Body of pancreas (tissue), 4 donors: ENCODE measurements around the gene YPEL4. TPM values are rescaled to one million over a fixed set of nuclear protein-coding genes. Genes with fewer than 3 reads are reported as not detected.

Source experiments
- ATAC-seq: fragments of 150-250 bp; one replicate; pipeline ENCODE4 v1.9.1; 2016
- DNase-seq, 4 donors: peaks; one replicate each; pipeline ENCODE4 v3.0.0-alpha.2; 2019
- H3K27ac ChIP-seq, 4 donors: fragments of 200-600 bp; sonication (generic); 1 replicate in 3 of 4; 2 replicates in 1 of 4; pipeline versions ENCODE4 v1.5.1 to v1.6.1; 2016 to 2019; ENCODE audit warnings: mild to moderate bottlenecking in 1 of 4, mixed read lengths in 1 of 4, moderate library complexity in 1 of 4
- H3K27me3 ChIP-seq, 2 donors: fragments of 200-600 bp; sonication (generic); one replicate each; pipeline ENCODE4 v1.6.0; 2016; ENCODE audit warnings: mild to moderate bottlenecking in 1 of 2
- H3K36me3 ChIP-seq, 2 donors: fragments of 200-600 bp; sonication (generic); replicated peaks in 1 of 2; 2 replicates each; pipeline ENCODE4 v1.5.1; 2016; ENCODE audit warnings: low read depth in 2 of 2; ENCODE audit not compliant: insufficient read depth in 1 of 2
- H3K4me1 ChIP-seq: fragments of 200-600 bp; sonication (generic); one replicate; pipeline ENCODE4 v1.6.0; 2016
- H3K4me3 ChIP-seq, 2 donors: fragments of 200-600 bp; sonication (generic); 1 replicate in 1 of 2; 2 replicates in 1 of 2; pipeline ENCODE4 v1.5.1; 2016 to 2019
- H3K9me3 ChIP-seq, 3 donors: fragments of 200-600 bp; sonication (generic); 1 replicate in 2 of 3; 2 replicates in 1 of 3; pipeline ENCODE4 v1.5.1; 2016
- POLR2A ChIP-seq, 3 donors: fragments of 450-650 bp; IDR thresholded peaks; one replicate each; pipeline ENCODE4 v1.6.1; 2016; ENCODE audit warnings: antibody characterized with exemption in 3 of 3, mild to moderate bottlenecking in 2 of 3
- WGBS, 2 donors: methylation state at CpG; one replicate each; pipeline ENCODE4 v1.1.5; 2017; 5-methylcytosine and 5-hydroxymethylcytosine counted together
- intact Hi-C: fragments of 100-400 bp; cut with DNase I; formaldehyde crosslinking; loops from one replicate; pipeline ENCODE4 v1.15.1; 2023
- total RNA-seq, 2 donors: library from RNA; depleted of rRNA; stranded (reverse); fragments of >200 nt; gene quantifications; one replicate each; pipeline ENCODE4 v1.1.0, GENCODE V29; 2016
- TF ChIP-seq, protein P1 (sequence below), 7 experiments: fragments of 450-650 bp in 4 of 7; fragments of 200-600 bp in 3 of 7; sonication (generic) in 3 of 7; IDR thresholded peaks; one replicate each; pipeline ENCODE4 v1.5.1; 2016 to 2019; ENCODE audit warnings: antibody characterized with exemption in 7 of 7

The YPEL4 gene
- total RNA-seq, 2 donors from 2014 or later = 0.26 TPM; not detected in 1

DNA sequence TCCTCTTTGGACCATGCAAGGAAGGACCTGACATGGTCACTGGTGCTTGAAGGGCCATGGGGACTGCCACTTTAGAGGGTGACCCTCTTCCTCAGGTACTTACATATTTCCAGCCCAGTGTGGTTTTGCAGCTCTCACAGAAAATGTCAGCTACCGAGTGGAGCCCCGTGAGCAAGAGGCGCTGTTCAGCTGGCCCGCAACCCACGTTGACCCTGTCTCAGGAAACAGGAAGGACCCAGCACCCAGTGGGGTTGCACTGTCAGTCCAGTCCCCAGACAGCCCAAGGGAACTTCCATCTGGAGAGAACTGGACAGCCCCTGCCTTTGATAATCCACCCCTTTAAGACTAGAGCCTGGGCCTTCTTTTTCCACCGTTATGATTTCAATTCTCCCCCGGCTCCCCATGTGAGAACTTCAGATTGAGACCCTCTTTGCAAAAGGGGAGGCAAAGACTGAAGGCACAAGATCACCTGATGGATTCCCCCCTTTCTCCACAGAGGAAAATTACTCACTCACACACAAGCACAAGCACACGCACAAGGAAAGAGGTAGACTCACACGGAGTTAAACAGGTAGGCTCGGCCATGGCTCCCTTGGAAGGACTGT lies 3.4 kb downstream of the YPEL4 start:
- Histone ChIP-seq H3K9me3 (no peaks in the 10 kb centered on the region), H3K27ac (no peak overlapping the region), H3K27me3 (peaks cover 2 to 26% of the 10 kb centered on the region in 2 donors), H3K4me3 (no peak overlapping the region), H3K4me1 (peaks cover 26% of the 10 kb centered on the region), H3K36me3 (no peaks in the 10 kb centered on the region)
- no peak for ATAC-seq
- DNase-seq = no peak
- WGBS, 2 donors = 38 to 53% methylated on average over 10 of the region's 10 CpGs
- TF ChIP-seq POLR2A (IDR thresholded peaks at IDR 0.05) = no peak
- TF ChIP-seq, protein P1, sequence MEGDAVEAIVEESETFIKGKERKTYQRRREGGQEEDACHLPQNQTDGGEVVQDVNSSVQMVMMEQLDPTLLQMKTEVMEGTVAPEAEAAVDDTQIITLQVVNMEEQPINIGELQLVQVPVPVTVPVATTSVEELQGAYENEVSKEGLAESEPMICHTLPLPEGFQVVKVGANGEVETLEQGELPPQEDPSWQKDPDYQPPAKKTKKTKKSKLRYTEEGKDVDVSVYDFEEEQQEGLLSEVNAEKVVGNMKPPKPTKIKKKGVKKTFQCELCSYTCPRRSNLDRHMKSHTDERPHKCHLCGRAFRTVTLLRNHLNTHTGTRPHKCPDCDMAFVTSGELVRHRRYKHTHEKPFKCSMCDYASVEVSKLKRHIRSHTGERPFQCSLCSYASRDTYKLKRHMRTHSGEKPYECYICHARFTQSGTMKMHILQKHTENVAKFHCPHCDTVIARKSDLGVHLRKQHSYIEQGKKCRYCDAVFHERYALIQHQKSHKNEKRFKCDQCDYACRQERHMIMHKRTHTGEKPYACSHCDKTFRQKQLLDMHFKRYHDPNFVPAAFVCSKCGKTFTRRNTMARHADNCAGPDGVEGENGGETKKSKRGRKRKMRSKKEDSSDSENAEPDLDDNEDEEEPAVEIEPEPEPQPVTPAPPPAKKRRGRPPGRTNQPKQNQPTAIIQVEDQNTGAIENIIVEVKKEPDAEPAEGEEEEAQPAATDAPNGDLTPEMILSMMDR (IDR thresholded peaks at IDR 0.05) = no peak
- intact Hi-C loops = loop anchor here (10.0 kb wide), 2 partner anchors 181 to 291 kb away; partner anchors contain the start of gene RTN4RL2

DNA sequence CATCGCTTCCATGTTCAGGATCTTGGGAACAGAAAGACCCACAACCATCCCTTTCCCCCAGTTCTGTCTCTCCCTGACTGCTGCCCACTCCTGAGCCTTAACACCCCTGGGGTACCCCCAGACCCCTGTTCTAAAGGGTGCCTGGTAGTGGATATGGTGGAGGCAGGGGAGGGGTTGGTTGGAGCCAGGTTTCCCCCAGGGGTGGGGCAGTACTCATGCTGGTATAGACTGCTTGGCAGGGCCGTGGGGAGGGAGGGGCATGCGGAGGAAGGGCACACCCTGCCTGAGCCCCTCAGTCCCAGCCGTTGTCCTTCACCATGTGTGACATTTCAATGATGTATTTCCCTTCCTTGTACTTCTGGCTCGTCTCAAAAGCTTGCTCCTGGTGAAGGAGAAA lies 4.0 kb downstream of the YPEL4 start:
- H3K4me3 ChIP-seq = no peak overlapping the region
- H3K4me1 ChIP-seq = peaks cover 26% of the 10 kb centered on the region
- DNase-seq (no peak), ATAC-seq (no peak)
- H3K9me3 ChIP-seq = no peaks in the 10 kb centered on the region
- no peak for TF ChIP-seq POLR2A (IDR thresholded peaks at IDR 0.05)
- TF ChIP-seq, protein P1 (IDR thresholded peaks at IDR 0.05) = no peak
- intact Hi-C loops = loop anchor here (10.0 kb wide), 2 partner anchors 181 to 291 kb away; partner anchors contain the start of gene RTN4RL2
- no peak overlapping the region for H3K27ac ChIP-seq
- peaks cover 2 to 26% of the 10 kb centered on the region in 2 donors for H3K27me3 ChIP-seq
- 24 to 40% methylated on average over 4 to 5 of the region's 5 CpGs for WGBS, 2 donors
- H3K36me3 ChIP-seq = no peaks in the 10 kb centered on the region

DNA sequence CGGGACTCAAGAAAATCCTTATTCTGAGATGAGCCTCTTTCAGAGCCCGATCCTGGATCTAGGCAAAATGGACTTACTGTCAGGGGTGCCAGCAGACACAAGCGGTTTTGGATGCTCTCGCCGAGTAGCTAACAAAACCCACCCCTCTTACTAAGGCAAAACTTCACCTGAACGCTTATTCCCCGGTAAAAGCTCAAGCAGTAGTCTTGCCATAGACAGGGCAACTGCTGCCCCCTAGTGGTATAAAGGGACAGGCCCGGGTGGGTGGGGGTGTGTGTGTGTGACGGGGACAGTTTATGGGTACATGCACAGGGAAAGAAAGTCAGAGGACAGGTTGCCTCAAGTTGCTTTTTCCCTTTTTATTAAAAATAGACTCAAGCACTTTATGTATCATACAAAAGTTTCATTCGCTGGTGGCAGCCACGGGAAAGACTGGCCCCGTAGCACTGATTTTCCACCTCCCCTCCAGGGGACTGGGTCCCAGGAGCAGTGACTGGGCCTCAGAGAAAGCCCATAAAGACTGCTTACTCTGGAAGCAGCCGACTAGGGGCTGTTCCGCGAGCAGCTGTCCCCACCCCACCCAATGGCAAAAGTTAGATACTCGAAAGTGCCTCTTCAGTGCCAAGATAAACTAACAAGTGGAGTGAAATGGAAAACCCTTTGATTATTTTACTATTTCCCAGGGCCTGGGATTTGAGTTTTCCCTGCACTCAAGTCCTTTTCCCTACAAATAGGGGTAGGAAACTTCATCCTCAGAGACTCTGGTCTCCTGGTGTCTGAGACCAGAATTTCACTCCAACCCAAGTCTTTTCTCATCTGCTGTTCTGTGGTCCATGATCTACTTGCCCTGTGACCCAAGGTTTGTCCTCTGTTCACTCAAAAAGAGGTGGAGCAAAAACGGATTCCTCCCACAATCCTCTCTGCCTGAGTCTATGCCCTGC lies 4.7 kb downstream of the YPEL4 start:
- 8 to 11% methylated on average over 17 of the region's 17 CpGs for WGBS, 2 donors
- Histone ChIP-seq H3K36me3 (no peaks in the 10 kb centered on the region), H3K27ac (no peak overlapping the region), H3K27me3 (peaks cover 2 to 26% of the 10 kb centered on the region in 2 donors), H3K4me1 (peaks cover 26% of the 10 kb centered on the region), H3K4me3 (no peak overlapping the region), H3K9me3 (no peaks in the 10 kb centered on the region)
- DNase-seq = peak; percentile 84 to 87 (median 86)
- intact Hi-C loops = loop anchor here (10.0 kb wide), 2 partner anchors 180 to 290 kb away; partner anchors contain the start of gene RTN4RL2
- ATAC-seq = peak; percentile 81
- TF ChIP-seq, protein P1 (IDR thresholded peaks at IDR 0.05) = peak; percentile 70 to 97 (median 80)
- TF ChIP-seq POLR2A (IDR thresholded peaks at IDR 0.05) = peak in 1 of 3 donors; percentile 2

DNA sequence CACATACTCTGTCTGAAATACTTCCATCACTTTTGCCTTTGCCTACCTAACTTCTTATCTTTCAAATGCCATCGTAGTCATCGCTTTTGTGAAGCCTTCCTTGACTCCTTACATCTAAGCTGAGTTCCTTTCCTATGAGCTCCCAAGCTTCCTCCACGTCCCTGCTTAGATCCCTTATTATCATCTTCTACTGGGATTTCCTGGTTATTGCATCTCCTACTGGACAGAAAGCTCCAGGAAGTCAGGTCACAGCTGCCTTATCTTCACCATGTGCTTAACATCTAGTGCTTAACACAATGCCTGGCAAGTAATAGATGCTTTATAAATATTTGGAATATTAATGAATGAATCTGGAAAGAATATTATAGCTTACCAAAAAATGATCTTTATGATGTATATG lies 5.9 kb downstream of the YPEL4 start:
- 63 to 72% methylated on average over 3 of the region's 3 CpGs for WGBS, 2 donors
- H3K9me3 ChIP-seq = no peaks in the 10 kb centered on the region
- peaks cover 2 to 20% of the 10 kb centered on the region in 2 donors for H3K27me3 ChIP-seq
- no peak for TF ChIP-seq POLR2A (IDR thresholded peaks at IDR 0.05)
- TF ChIP-seq, protein P1 (IDR thresholded peaks at IDR 0.05) = no peak
- ATAC-seq (no peak), DNase-seq (no peak)
- no peak overlapping the region for H3K27ac ChIP-seq
- peaks cover 26% of the 10 kb centered on the region for H3K4me1 ChIP-seq
- no peaks in the 10 kb centered on the region for H3K36me3 ChIP-seq
- no peak overlapping the region for H3K4me3 ChIP-seq
- intact Hi-C loops = loop anchor here (10.0 kb wide), 2 partner anchors 179 to 289 kb away; partner anchors contain the start of gene RTN4RL2
